ENCODE data around the gene USP24. TPM values are rescaled to one million over a fixed set of nuclear protein-coding genes. Genes with fewer than 3 reads are reported as not detected.

USP24 gene
- polyA plus RNA-seq, 1 of the 3 experiments (the other 2 are of a cell fraction) = 8.1 TPM

DNA sequence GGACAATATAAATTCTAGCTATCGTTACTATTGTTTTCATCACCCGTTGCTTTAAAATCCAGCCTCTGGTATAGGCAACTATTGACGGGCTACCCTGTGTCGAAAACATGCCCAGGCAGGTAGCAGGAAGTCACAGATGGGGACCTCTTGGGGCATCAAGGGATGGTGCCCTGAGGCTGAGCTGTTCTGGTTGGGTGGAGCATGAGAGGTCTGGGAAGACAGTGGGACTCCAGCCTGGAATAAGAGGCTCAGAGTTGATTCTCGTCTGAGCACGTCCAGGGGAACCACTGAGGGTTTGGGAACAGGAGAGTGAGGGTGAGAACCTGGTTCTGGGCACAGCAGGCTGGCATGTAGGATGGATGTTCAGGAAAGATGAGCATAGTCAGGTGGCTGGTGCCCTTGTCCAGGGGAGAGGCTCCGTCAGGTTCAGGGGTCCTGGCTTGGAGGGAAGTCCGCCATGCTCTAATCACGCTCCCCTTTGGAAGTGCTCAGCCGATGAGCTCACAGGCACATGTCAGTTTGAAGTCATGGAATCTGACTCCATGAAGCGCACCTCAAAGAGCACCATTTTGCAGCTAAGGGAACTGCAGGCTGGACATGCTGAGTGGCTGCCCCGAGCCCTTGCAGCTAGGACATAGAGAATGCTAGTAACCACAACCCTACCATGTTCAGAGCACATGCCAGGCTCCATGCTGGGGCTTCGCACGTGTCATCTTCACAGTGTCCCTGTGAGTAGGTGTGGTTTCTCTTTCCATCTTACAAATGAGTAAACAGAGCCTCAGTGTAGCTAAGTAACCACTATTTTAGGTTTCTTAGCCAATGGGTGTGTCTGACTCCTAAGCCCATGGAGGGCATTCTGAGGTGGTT is 154.8 kb downstream of the USP24 start:
- no peak for DNase-seq
- POLR2A ChIA-PET = interaction anchor here (0.7 kb wide), 1 partner anchor 8 kb away, joined by 3 read pairs; no protein-coding TSS in a partner anchor

DNA sequence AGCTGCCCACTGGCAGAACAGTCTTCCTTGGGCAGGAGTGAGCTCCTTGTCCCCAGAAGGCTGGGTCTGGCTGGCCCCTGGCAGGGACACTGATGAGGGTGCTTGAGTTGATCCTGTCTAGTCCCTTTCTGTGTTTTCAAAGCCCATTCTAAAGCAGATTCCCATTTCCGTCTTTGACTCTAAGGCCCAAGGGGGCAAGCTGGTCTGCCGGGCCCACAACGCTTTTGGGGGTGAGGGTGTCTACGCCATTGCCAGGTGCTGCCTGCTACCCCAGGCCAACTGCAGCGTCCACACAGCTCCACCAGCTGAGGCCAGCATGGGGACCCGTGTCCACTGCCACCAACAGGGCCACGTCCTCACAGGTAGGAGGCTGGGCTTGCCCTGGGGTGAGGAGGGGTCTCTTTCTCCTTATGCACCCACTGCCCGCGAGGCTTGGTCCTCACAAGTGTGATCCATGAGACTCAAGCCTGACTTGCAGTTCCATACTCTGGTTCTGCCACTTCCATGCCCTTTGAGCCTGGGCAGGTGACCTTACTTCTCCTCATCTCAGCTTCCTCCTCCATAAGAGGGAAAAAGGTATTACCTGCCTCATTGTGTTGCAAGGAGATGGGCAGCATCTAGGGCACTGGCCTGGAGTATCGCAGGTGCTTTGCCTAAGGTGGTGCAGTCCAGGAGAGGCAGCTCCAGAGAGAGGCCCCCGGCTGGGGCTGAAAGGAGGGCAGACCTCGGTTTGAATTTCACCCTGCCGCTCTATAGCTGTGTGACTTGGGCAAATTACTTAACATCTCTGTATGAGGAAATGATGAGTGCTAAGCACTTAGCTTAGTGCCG is 155.6 kb downstream of the USP24 start:
- Histone ChIP-seq H3K36me3 (replicated peaks in 1 of 2; ENCODE audit: control insufficient read depth in 1 of 2, insufficient read depth in 2 of 2, low read length in 1 of 2) (no peaks in the 10 kb centered on the region), H3K9me3 (no peaks in the 10 kb centered on the region), H3K4me1 (ENCODE audit: control insufficient read depth in 1 of 2, insufficient read depth in 2 of 2, low read depth in 1 of 2, low read length in 1 of 2) (peaks cover 0 to 14% of the 10 kb centered on the region in 2 experiments; a peak in 2 of 4 replicates), H3K9me2 (no peaks in the 10 kb centered on the region), H3K79me2 (ENCODE audit: insufficient read depth) (no peaks in the 10 kb centered on the region), H2AFZ (ENCODE audit: low read depth) (no peak overlapping the region), H3F3A (replicated peaks; ENCODE audit: insufficient read depth) (no peaks in the 10 kb centered on the region), H3K4me2 (no peak overlapping the region), H4K20me1 (ENCODE audit: insufficient read depth) (no peaks in the 10 kb centered on the region), H3K27me3 (ENCODE audit: insufficient read depth) (no peaks in the 10 kb centered on the region), H3K4me3 (ENCODE audit: low read depth in 2 of 2, low read length in 1 of 2) (no peak overlapping the region), H3K27ac (ENCODE audit: low read depth in 2 of 2, low read length in 1 of 2) (no peak overlapping the region), H3K9ac (no peak overlapping the region)
- CTCF ChIA-PET = interaction anchor here (1.4 to 3.4 kb wide), 3 partner anchors 10 to 38 kb away, joined by 4 to 15 read pairs (median 12); no protein-coding TSS in a partner anchor
- DNase-seq = no peak
- no peak for TF ChIP-seq RAD21 (IDR thresholded peaks at IDR 0.05; ENCODE audit: low read length)
- no peak for TF ChIP-seq TCF12 (IDR thresholded peaks at IDR 0.05)
- TF ChIP-seq JUND (IDR thresholded peaks at IDR 0.05) = no peak
- TF ChIP-seq POLR2AphosphoS5 (IDR thresholded peaks at IDR 0.05; ENCODE audit: low read depth, low read length) = no peak
- no peak for TF ChIP-seq EZH2phosphoT487 (IDR thresholded peaks at IDR 0.05; ENCODE audit: borderline replicate concordance, low read depth)
- TF ChIP-seq, protein P1, sequence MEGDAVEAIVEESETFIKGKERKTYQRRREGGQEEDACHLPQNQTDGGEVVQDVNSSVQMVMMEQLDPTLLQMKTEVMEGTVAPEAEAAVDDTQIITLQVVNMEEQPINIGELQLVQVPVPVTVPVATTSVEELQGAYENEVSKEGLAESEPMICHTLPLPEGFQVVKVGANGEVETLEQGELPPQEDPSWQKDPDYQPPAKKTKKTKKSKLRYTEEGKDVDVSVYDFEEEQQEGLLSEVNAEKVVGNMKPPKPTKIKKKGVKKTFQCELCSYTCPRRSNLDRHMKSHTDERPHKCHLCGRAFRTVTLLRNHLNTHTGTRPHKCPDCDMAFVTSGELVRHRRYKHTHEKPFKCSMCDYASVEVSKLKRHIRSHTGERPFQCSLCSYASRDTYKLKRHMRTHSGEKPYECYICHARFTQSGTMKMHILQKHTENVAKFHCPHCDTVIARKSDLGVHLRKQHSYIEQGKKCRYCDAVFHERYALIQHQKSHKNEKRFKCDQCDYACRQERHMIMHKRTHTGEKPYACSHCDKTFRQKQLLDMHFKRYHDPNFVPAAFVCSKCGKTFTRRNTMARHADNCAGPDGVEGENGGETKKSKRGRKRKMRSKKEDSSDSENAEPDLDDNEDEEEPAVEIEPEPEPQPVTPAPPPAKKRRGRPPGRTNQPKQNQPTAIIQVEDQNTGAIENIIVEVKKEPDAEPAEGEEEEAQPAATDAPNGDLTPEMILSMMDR (IDR thresholded peaks at IDR 0.05) = no peak
- TF ChIP-seq, protein P2, sequence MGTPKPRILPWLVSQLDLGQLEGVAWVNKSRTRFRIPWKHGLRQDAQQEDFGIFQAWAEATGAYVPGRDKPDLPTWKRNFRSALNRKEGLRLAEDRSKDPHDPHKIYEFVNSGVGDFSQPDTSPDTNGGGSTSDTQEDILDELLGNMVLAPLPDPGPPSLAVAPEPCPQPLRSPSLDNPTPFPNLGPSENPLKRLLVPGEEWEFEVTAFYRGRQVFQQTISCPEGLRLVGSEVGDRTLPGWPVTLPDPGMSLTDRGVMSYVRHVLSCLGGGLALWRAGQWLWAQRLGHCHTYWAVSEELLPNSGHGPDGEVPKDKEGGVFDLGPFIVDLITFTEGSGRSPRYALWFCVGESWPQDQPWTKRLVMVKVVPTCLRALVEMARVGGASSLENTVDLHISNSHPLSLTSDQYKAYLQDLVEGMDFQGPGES (IDR thresholded peaks at IDR 0.05; ENCODE audit: low read depth, low read length) = no peak
- TF ChIP-seq YY1 (IDR thresholded peaks at IDR 0.05; ENCODE audit: low read depth) = no peak
- TF ChIP-seq CHD2 (IDR thresholded peaks at IDR 0.05; ENCODE audit: low read length, partially characterized antibody) = no peak
- no peak for TF ChIP-seq FOXJ3 (CRISPR knock-in tag; IDR thresholded peaks at IDR 0.05)
- TF ChIP-seq, protein P3, sequence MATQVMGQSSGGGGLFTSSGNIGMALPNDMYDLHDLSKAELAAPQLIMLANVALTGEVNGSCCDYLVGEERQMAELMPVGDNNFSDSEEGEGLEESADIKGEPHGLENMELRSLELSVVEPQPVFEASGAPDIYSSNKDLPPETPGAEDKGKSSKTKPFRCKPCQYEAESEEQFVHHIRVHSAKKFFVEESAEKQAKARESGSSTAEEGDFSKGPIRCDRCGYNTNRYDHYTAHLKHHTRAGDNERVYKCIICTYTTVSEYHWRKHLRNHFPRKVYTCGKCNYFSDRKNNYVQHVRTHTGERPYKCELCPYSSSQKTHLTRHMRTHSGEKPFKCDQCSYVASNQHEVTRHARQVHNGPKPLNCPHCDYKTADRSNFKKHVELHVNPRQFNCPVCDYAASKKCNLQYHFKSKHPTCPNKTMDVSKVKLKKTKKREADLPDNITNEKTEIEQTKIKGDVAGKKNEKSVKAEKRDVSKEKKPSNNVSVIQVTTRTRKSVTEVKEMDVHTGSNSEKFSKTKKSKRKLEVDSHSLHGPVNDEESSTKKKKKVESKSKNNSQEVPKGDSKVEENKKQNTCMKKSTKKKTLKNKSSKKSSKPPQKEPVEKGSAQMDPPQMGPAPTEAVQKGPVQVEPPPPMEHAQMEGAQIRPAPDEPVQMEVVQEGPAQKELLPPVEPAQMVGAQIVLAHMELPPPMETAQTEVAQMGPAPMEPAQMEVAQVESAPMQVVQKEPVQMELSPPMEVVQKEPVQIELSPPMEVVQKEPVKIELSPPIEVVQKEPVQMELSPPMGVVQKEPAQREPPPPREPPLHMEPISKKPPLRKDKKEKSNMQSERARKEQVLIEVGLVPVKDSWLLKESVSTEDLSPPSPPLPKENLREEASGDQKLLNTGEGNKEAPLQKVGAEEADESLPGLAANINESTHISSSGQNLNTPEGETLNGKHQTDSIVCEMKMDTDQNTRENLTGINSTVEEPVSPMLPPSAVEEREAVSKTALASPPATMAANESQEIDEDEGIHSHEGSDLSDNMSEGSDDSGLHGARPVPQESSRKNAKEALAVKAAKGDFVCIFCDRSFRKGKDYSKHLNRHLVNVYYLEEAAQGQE (IDR thresholded peaks at IDR 0.05; ENCODE audit: low read depth, low read length) = no peak
- POLR2A ChIA-PET = interaction anchor here (0.7 kb wide), 1 partner anchor 8 kb away, joined by 3 read pairs; no protein-coding TSS in a partner anchor
- WGBS (ENCODE audit: low lambda C conversion rate) = 64% methylated on average over 6 of the region's 14 CpGs

More for the DNA sequence above, 154.8 kb downstream of the USP24 start:
- H3K79me2 ChIP-seq (ENCODE audit: insufficient read depth) = no peaks in the 10 kb centered on the region
- no peak overlapping the region for H3K27ac ChIP-seq (ENCODE audit: low read depth in 2 of 2, low read length in 1 of 2)
- WGBS (ENCODE audit: low lambda C conversion rate) = 89% methylated on average over 10 of the region's 14 CpGs
- no peaks in the 10 kb centered on the region for H3K9me3 ChIP-seq
- H3K4me3 ChIP-seq (ENCODE audit: low read depth in 2 of 2, low read length in 1 of 2) = no peak overlapping the region
- H3K4me1 ChIP-seq (ENCODE audit: control insufficient read depth in 1 of 2, insufficient read depth in 2 of 2, low read depth in 1 of 2, low read length in 1 of 2) = peaks cover 0 to 22% of the 10 kb centered on the region in 2 experiments; a peak in 2 of 4 replicates
- CTCF ChIA-PET = interaction anchor here (1.2 to 3.4 kb wide), 5 partner anchors 11 to 217 kb away, joined by 3 to 15 read pairs (median 6); no protein-coding TSS in a partner anchor
- H3K9ac ChIP-seq = no peak overlapping the region
- no peaks in the 10 kb centered on the region for H3F3A ChIP-seq (replicated peaks; ENCODE audit: insufficient read depth)
- TF ChIP-seq MEF2A (IDR thresholded peaks at IDR 0.05; ENCODE audit: borderline replicate concordance, low read depth) (no peak), RFX5 (IDR thresholded peaks at IDR 0.05; ENCODE audit: low read length) (no peak), CHD2 (IDR thresholded peaks at IDR 0.05; ENCODE audit: low read length, partially characterized antibody) (no peak), JUND (IDR thresholded peaks at IDR 0.05) (no peak), TAF1 (IDR thresholded peaks at IDR 0.05; ENCODE audit: borderline replicate concordance, low read depth, low read length) (no peak)
- H4K20me1 ChIP-seq (ENCODE audit: insufficient read depth) = no peaks in the 10 kb centered on the region
- no peaks in the 10 kb centered on the region for H3K27me3 ChIP-seq (ENCODE audit: insufficient read depth)
- H3K9me2 ChIP-seq = no peaks in the 10 kb centered on the region
- H3K36me3 ChIP-seq (replicated peaks in 1 of 2; ENCODE audit: control insufficient read depth in 1 of 2, insufficient read depth in 2 of 2, low read length in 1 of 2) = no peaks in the 10 kb centered on the region
- no peak overlapping the region for H2AFZ ChIP-seq (ENCODE audit: low read depth)
- no peak overlapping the region for H3K4me2 ChIP-seq
